ENCODE data around the gene RAB3GAP2. TPM values are rescaled to one million over a fixed set of nuclear protein-coding genes. Genes with fewer than 3 reads are reported as not detected.
"Not testable (repeated sequence)": the region's sequence is repeated elsewhere in the genome, so short reads cannot be mapped to it uniquely, and the experiment has no call there.

RAB3GAP2 gene
- total RNA-seq, 4 donors from 2014 or later, result 9.4 to 47.6 (median 33.5) TPM

- intact Hi-C loops (cut with DNase I; ENCODE audit: low total_unique reads), result no loop called here
- no peaks in the 10 kb centered on the region for H3K36me3 ChIP-seq
Measured at GRCh38 chr1:220166853-220167252, 105.4 kb downstream of the RAB3GAP2 start.

DNA sequence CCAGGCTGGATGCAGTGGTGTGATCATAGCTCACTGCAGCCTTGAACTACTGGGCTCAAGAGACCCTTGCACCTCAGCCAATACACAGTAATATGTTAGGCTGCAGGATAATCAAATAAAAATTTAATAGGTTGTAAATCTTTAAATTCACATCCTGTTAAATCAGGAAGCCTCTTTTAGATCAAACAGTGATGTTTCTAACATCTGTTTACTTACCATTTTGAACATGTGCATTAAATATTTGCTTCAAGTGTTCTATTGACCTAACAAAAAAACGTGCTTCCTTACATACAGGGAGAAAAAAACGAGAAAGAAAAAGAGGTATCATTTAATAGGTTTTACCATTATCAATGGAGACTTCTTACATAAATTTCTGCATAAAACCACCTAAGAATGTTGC, 107.7 kb downstream of the RAB3GAP2 start:
- H3K36me3 ChIP-seq, result no peaks in the 10 kb centered on the region
- no peak for TF ChIP-seq POLR2A (IDR thresholded peaks at IDR 0.05)
- TF ChIP-seq, protein P1, sequence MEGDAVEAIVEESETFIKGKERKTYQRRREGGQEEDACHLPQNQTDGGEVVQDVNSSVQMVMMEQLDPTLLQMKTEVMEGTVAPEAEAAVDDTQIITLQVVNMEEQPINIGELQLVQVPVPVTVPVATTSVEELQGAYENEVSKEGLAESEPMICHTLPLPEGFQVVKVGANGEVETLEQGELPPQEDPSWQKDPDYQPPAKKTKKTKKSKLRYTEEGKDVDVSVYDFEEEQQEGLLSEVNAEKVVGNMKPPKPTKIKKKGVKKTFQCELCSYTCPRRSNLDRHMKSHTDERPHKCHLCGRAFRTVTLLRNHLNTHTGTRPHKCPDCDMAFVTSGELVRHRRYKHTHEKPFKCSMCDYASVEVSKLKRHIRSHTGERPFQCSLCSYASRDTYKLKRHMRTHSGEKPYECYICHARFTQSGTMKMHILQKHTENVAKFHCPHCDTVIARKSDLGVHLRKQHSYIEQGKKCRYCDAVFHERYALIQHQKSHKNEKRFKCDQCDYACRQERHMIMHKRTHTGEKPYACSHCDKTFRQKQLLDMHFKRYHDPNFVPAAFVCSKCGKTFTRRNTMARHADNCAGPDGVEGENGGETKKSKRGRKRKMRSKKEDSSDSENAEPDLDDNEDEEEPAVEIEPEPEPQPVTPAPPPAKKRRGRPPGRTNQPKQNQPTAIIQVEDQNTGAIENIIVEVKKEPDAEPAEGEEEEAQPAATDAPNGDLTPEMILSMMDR (IDR thresholded peaks at IDR 0.05), result no peak

More at GRCh38 chr1:220166853-220167252, 105.4 kb downstream of the RAB3GAP2 start:
- Histone ChIP-seq H3K27me3 (no peaks in the 10 kb centered on the region), H3K4me3 (no peak overlapping the region), H3K9me3 (no peaks in the 10 kb centered on the region), H3K27ac (no peak overlapping the region), H3K4me1 (no peaks in the 10 kb centered on the region)
- no peak for TF ChIP-seq POLR2A (IDR thresholded peaks at IDR 0.05)
- TF ChIP-seq, protein P1 (IDR thresholded peaks at IDR 0.05), result no peak
- DNase-seq, result no peak

DNA sequence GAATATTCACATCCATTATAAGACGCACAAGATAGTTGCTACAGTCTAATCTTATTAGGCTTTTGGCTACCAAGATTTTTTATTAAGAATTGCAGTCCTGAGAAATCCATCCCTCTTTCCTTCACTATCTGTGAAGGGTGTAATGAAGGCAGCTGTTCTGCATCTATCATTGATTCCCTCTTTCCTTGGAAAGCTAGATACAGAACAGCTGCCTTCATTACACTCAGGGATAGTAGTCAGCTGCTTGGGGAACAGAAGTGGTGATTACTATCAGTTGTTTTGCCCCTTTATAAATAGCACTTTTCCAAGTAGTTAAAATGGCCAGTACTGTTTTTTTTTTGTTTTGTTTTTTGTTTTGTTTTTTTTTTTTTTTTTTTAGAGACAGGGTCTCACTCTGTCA, 108.1 kb downstream of the RAB3GAP2 start:
- TF ChIP-seq, protein P1 (IDR thresholded peaks at IDR 0.05), result no peak
- no peak for TF ChIP-seq POLR2A (IDR thresholded peaks at IDR 0.05)
- Histone ChIP-seq H3K36me3 (no peaks in the 10 kb centered on the region), H3K4me3 (no peak overlapping the region), H3K27me3 (no peaks in the 10 kb centered on the region), H3K4me1 (no peaks in the 10 kb centered on the region), H3K27ac (no peak overlapping the region), H3K9me3 (no peaks in the 10 kb centered on the region)
- intact Hi-C loops (cut with DNase I; ENCODE audit: low total_unique reads), result no loop called here
- DNase-seq, result no peak

More for the DNA sequence above, 107.7 kb downstream of the RAB3GAP2 start:
- DNase-seq, result no peak
- Histone ChIP-seq H3K27ac (no peak overlapping the region), H3K4me1 (no peaks in the 10 kb centered on the region), H3K9me3 (no peaks in the 10 kb centered on the region), H3K27me3 (no peaks in the 10 kb centered on the region), H3K4me3 (no peak overlapping the region)
- intact Hi-C loops (cut with DNase I; ENCODE audit: low total_unique reads), result no loop called here

DNA sequence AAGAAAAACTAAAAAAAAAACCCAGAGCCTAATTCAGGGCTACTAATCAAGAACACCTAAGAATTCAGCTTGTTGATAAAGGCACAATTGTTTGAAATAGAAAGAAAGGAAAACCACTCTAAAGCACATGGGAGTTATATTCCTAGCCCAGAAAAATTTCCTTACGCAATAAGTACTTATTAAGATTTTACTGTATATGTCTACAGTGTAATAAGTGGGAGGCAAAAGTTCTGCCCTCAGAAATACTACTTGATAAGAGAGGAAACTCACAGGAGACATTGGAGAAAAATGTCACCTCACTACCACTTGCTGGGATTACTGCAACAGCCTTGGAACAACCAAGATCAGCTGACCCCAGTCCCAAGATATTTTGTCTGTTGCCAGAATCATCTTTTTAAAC, 112.2 kb downstream of the RAB3GAP2 start:
- no peak overlapping the region for H3K4me3 ChIP-seq
- TF ChIP-seq, protein P1 (IDR thresholded peaks at IDR 0.05), result no peak
- TF ChIP-seq POLR2A (IDR thresholded peaks at IDR 0.05), result no peak
- H3K36me3 ChIP-seq, result no peaks in the 10 kb centered on the region
- H3K9me3 ChIP-seq, result no peaks in the 10 kb centered on the region
- intact Hi-C loops (cut with DNase I; ENCODE audit: low total_unique reads), result no loop called here
- H3K27me3 ChIP-seq, result no peaks in the 10 kb centered on the region
- H3K27ac ChIP-seq, result no peak overlapping the region
- no peak for DNase-seq
- H3K4me1 ChIP-seq, result no peaks in the 10 kb centered on the region

DNA sequence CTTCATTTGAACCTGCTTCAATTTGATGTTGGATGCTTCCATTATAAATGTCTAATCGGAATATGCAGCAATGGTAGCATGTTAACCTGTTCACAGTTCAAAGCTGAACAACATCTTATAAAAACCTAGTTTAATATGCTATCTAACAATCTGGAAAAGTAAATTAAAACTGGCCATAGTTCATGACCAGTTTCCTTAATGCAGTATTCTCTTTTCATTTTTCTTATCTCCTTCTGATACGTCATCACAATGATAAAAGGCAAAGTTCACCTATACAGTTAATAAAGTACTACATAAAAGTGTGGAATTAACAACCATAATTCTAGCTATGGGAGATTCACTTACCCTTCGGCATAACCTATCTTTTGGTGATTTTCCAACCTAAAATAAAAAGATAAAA, 113.2 kb downstream of the RAB3GAP2 start:
- intact Hi-C loops (cut with DNase I; ENCODE audit: low total_unique reads), result no loop called here

GRCh38 chr1:220158530-220158929, 113.7 kb downstream of the RAB3GAP2 start:
- intact Hi-C loops (cut with DNase I; ENCODE audit: low total_unique reads); H3K4me1 ChIP-seq; H3K36me3 ChIP-seq; H3K9me3 ChIP-seq; H3K4me3 ChIP-seq; H3K27me3 ChIP-seq; DNase-seq; H3K27ac ChIP-seq: not testable (repeated sequence)

More for the DNA sequence above, 113.2 kb downstream of the RAB3GAP2 start:
- Histone ChIP-seq H3K27me3 (no peaks in the 10 kb centered on the region), H3K36me3 (no peaks in the 10 kb centered on the region), H3K4me1 (no peaks in the 10 kb centered on the region), H3K27ac (no peak overlapping the region), H3K9me3 (no peaks in the 10 kb centered on the region), H3K4me3 (no peak overlapping the region)
- no peak for DNase-seq
- TF ChIP-seq, protein P1 (IDR thresholded peaks at IDR 0.05), result no peak

Measured in uterus (tissue), 4 donors.